GM18870 (cell line): Measurements from ENCODE around the gene AKAP14.
A peak's percentile ranks its signal among the peaks of the same experiment; 100 is the strongest.
"Not testable (repeated sequence)": the region's sequence is repeated elsewhere in the genome, so short reads cannot be mapped to it uniquely, and the experiment has no call there.

Source experiments
- ATAC-seq: cut with Tn5 transposase; IDR thresholded peaks from one replicate; pipeline ENCODE4 v1.9.1; 2021; ENCODE audit warnings: moderate library complexity; ENCODE audit not compliant: unreplicated experiment

The AKAP14 gene

DNA sequence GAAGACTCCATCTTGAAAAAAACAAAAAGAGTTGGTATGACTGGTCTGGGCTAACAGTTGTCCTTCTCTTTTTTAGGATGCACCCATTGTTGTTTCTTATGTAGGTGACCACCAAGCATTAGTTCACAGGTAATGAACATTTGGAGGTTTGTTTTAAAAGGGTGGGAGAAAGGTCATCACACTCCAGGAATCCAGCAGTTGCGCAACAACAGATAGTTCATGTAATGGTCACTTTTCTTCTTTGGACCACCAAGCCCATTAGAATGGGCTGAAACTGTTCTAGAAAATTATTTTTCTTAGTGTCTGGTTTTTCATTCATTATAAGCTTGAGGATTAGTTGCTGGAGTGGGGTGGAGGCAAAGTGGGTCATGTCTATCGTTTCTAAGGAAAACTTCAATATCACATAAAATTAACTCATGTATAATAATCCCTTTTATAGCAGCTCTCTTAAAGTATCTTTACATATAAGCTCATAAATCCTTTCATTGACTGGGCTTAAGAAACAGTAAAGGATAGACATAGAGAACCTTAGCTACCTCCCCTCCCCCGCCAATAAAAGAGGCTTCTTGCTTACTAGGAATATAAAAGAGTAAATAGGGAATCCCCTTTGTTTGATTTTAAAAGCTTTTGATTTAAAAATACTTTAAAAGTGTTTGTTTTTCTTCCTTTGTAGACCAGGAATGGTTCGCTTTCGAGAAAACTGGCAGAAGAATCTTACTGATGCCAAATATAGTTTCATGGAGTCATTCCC is 24.3 kb downstream of the AKAP14 start:
- no peak for ATAC-seq

DNA sequence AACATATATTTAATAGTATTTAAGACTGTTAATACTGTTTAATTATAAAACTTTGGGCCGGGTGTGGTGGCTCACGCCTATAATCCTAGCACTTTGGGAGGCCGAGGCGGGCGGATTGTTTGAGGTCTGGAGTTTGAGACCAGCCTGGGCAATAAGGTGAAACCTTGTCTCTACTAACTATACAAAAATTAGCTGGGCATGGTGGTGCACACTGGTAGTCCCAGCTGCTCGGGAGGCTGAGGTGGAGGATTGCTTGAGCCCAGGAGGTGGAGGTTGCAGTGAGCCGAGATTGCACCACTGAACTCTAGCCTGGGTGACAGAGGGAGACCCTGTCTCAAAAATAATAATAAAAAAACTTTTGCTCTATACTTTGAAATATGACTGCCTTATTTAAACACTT is 26.7 kb downstream of the AKAP14 start:
- ATAC-seq: not testable (repeated sequence)

DNA sequence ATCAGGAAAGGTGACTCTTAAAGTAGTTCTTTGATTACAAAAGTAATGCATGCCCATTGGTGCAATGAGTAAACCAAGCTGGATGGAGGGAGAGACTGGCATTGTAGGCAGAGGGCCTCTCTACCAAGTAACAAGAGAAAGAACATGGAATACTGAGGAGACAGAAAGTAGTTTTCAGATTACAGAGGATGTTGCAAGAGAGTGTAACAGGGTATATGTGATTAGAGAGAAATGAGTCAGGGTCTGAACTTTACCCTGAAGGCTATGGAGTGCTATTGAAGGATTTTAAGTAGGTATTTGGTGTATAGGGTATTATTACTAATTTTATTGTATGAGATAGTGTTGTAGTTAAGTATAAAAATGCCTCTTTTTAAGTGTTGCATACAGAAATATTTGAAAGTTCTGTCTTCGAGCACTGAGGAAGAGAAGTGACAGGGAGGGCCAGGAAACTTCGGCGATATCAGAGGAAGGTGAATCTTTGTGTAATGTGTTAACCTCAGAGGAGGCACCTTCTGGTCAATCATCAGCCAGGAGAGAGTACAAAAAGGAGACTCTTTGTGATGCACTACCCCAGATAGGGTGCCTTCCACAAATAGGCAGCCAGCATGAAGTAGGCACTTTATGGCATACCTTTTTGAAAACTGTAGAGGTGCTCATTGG is 39.7 kb downstream of the AKAP14 start:
- no peak for ATAC-seq

DNA sequence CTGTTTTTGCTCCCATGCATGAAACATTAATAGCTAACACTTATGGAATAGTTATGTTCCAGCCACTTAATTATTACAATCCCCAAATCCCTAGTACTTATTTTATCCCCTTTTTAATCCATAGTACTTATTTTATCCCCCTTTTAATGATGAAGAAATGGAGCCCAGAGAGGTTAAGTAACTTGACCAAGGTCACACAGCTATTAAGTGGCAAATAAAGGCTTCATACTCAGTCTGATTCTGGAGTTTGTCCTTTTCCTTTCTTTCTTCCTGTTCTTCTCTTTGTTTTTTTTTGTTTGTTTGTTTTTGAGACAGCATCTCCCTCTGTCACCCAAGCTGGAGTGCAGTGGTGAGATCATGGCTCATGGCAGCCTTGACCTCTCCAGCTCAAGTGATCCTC is 45.6 kb downstream of the AKAP14 start:
- ATAC-seq: no peak

DNA sequence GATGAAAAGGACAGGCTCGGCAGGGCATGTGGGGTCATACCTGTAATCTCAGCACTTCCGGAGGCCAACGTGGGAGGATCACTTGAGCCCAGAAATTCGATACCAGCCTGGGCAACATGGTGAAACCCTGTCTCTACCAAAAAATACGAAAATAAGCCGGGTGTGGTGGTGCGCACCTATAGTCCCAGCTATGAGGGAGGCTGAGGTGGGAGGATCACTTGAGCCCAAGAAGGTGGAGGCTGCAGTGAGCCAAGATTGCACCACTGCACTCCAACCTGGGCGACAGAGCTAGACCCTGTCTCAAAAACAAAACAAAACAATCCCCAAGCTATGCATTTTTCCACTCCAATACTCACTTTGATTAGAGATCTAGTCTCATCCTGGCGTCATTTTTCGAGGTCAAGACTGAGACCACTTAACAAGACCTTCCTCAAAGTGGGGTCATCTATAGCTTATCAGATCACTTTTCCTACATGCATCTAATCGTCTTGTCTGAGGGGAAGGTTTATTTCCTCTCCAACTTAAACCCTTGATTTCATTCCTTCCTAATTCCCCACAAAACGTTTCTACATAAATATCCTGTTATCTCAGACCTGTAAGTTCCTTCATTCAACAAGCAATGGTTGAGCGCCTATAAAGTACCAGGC is 46.6 kb downstream of the AKAP14 start:
- ATAC-seq: no peak

DNA sequence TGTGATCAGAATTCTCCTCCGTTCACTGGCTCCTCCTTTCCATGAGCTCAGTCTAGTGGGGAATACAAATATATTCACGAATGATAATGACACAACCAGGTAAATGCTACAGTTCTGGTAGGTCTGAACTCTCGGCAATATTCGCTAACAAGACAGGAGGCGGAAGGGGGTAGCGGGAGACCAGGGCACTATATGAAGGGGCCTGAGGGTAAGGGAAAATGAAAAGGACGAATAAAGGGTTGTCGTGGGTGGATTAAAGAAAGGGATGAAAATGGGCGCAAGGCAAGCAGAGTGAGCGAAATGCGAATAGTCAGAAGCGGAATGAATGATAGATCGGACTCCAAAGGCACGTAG is 47.1 kb downstream of the AKAP14 start:
- ATAC-seq: peak; percentile 8

DNA sequence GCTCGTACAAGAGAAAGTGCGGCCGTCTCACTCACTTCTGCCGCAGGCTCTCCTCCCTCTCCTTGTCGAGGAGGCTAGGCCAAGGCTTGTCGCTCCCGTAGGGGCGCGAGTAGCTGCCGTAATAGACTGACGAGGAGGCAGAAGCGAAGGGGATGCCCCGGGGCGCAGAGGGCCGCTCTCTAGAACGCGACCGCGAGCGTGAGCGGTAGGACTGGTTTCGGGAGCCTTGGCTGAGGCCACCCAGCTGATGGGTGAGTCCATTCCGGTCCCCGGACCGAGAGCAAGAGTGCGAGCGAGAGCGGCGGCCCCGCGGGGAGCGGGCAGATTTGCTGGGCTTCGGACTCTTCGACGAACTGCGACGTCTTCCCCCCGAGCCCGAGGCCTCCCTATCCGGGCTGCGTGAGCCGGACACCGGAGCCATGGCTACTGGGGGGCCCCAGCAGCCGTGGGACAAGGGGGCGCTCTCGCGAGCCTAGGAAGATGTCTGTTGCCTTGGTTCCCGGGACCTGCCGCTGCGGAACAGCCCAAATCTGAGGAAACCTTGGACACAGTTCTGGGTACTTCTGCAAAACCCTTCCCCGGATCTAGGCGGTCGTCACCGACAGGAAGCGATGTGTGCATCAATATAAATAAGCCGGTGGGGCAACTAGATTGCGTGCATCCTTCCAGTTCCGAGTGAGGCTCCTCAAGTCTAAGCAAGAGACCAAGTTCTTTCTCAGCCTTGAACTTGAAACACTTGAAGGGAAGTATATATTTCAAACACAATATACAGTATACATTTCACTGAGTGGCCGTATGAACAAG is 47.7 kb downstream of the AKAP14 start, which contains the start of gene NKAP:
NKAP (minus strand) TSS at position 567 of the 804 bp plus-strand sequence; CDS start at position 421, 146 bp downstream.
- peak; percentile 74 for ATAC-seq

DNA sequence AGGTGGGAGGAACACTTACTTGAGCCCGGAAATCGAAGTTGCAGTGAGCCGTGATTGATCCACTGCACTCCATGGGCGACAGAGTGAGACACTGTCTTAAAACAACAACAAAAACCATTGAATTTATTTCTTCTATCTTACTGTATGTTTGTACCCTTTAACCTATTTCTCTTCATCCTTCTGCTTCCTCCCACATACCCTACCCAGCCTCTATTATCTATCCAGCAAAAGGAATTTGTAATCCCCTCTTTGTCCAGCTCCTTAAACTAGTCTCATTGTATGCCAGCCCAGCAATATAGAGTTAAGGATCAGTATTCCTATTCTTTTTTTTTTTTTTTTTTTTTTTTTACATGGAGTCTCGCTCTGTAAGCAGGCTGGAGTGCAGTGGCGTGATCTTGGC is 49.8 kb downstream of the AKAP14 start:
- no peak for ATAC-seq

DNA sequence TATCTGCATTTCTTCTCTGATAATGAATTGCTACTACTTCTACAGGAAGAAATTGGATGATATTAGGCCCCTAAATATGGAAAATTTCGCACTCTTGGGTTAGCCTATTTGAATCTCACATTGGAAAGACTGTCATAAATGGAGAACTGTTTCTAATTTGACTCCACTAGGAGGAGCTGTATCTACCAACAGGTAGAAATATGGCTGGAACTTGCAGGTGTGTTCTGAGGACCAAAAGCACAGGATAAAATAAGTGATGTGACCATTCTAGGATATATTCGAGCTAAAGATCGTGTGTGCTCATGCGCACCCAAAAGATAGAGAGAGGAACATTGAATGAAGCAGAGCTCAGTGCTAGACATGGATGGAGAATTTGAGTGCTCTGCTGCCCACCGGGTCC is 52.7 kb downstream of the AKAP14 start:
- ATAC-seq: no peak

DNA sequence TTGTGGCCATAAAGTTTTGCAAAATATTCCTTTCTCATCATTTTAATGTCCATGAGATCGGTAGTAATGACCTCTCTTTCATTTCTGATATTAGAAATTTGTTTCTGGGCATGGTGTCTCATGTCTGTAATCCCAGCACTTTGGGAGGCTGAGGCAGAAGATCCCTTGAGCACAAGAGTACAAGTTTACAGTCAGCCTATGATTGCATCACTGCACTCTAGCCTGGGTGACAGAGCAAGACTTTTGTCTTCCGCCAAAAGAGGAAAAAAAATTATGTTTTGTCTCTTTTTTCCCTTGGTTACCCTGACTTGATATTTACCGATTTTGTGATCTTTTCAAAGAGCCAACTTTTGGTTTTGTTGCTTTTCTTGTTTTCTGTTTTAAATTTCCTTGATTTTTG is 58.7 kb downstream of the AKAP14 start:
- no peak for ATAC-seq

DNA sequence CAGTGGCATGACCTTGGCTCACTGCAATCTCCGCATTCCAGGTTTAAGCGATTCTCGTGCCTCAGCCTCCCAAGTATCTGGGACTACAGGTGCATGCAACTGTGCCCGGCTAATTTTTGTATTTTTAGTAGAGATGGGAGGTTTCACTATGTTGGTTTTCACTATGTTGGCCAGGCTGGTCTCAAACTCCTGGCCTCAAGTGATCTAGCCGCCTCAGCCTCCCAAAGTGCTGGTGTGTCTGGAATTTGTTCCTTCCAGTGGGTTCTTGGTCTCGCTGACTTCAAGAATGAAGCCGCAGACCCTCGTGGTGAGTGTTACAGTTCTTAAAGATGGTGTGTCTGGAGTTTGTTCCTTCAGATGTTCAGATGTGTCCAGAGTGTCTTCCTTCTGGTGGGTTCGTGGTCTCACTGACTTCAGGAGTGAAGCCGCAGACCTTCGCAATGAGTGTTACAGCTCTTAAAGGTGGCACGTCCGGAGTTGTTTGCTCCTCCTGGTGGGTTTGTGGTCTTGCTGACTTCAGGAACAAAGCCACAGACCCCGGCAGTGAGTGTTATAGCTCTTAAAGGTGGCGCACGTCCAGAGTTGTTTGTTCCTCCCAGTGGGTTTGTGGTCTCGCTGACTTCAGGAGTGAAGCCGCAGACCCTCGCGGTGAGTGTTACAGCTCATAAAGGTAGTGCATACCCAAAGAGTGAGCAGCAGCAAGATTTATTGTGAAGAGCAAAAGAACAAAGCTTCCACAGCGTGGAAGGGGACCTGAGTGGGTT is 60.3 kb downstream of the AKAP14 start:
- not testable (repeated sequence) for ATAC-seq

DNA sequence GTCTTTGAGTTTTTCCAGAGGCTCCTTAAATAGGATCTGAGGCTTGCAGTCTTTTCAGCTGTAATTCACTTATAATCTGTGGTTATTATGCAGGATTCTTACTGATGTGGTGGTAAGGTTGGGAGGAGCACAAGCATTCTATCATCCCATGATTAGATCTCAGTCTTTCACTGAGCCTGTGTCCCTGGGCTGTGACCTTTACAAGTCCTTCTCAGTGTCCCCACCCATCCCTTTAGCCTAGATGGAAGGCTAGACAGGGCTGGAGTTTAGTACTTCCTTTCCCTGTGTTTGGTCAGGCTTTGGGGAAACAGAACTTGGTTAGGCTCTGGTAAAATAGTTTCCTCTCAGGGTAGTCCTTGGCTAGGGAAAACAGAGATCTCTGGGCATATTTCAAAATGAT is 64.9 kb downstream of the AKAP14 start:
- no peak for ATAC-seq

DNA sequence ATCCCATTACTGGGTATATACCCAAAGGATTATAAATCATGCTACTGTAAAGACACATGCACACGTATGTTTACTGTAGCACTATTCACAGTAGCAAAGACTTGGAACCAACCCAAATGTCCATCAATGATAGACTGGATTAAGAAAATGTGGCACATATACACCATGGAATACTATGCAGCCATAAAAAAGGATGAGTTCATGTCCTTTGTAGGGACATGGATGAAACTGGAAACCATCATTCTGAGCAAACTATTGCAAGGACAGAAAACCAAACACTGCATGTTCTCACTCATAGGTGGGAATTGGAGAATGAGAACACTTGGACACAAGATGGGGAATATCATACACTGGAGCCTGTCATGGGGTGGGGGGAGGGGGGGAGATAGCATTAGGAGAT is 71.1 kb downstream of the AKAP14 start:
- not testable (repeated sequence) for ATAC-seq
